Endodermal cell (in vitro differentiated cells): ENCODE results near the gene GAPT. TPM values are rescaled to one million over a fixed set of nuclear protein-coding genes. Genes with fewer than 3 reads are reported as not detected.
A peak's percentile ranks its signal among the peaks of the same experiment; 100 is the strongest.

Source experiments
- DNase-seq: peaks from one replicate; pipeline ENCODE4 v3.0.0-alpha.2; 2017
- H3K27ac ChIP-seq: 2 replicates; pipeline ENCODE4 v1.5.1; 2013; ENCODE audit warnings: mild to moderate bottlenecking, low read depth, low read length, moderate library complexity
- H3K27me3 ChIP-seq: 2 replicates; pipeline ENCODE4 v1.6.1; 2013; ENCODE audit warnings: mild to moderate bottlenecking, low read length, moderate library complexity; ENCODE audit not compliant: insufficient read depth, control insufficient read depth, poor library complexity, severe bottlenecking
- H3K36me3 ChIP-seq: 2 replicates; pipeline ENCODE4 v1.7.0; 2013; ENCODE audit warnings: mild to moderate bottlenecking, low read length, moderate library complexity; ENCODE audit not compliant: control insufficient read depth, insufficient read depth
- H3K4me1 ChIP-seq: one replicate; pipeline ENCODE4 v1.7.0; 2013; ENCODE audit warnings: low read length; ENCODE audit not compliant: control insufficient read depth, insufficient read depth
- H3K4me3 ChIP-seq: 2 replicates; pipeline ENCODE4 v1.5.1; 2013; ENCODE audit warnings: mild to moderate bottlenecking, low read length, moderate library complexity
- H3K9ac ChIP-seq: 2 replicates; pipeline ENCODE4 v1.6.1; 2013; ENCODE audit warnings: mild to moderate bottlenecking, low read length, moderate library complexity; ENCODE audit not compliant: poor library complexity, severe bottlenecking; ENCODE audit errors: extremely low read depth
- H3K9me3 ChIP-seq: 2 replicates; pipeline ENCODE4 v1.6.1; 2013; ENCODE audit warnings: mild to moderate bottlenecking, low read length, moderate library complexity; ENCODE audit not compliant: control insufficient read depth
- H3K27ac Mint-ChIP-seq: 2 replicates; pipeline ENCODE4 v1.8.0; 2020; ENCODE audit warnings: mixed read lengths
- H3K27me3 Mint-ChIP-seq: 2 replicates; pipeline ENCODE4 v1.8.0; 2021; ENCODE audit warnings: mild to moderate bottlenecking, mixed read lengths; ENCODE audit not compliant: insufficient read depth
- H3K36me3 Mint-ChIP-seq: 2 replicates; pipeline ENCODE4 v1.8.0; 2020; ENCODE audit warnings: low read depth, mixed read lengths
- H3K4me1 Mint-ChIP-seq: 2 replicates; pipeline ENCODE4 v1.8.0; 2020; ENCODE audit warnings: mixed read lengths
- H3K4me3 Mint-ChIP-seq: 2 replicates; pipeline ENCODE4 v1.8.0; 2020; ENCODE audit warnings: mild to moderate bottlenecking, moderate library complexity, mixed read lengths
- H3K9me3 Mint-ChIP-seq: 2 replicates; pipeline ENCODE4 v1.8.0; 2020; ENCODE audit warnings: mild to moderate bottlenecking, mixed read lengths
- CTCF ChIP-seq: fragments of 200-600 bp; sonication (generic); conservative IDR thresholded peaks from 2 replicates; pipeline ENCODE4 v1.5.0; 2021; ENCODE audit warnings: antibody characterized with exemption, mild to moderate bottlenecking
- WGBS, 2 experiments: methylation state at CpG; one replicate each; pipeline versions ENCODE4 v1.1.5 to v1.1.7; 2013; ENCODE audit warnings: missing lambda C conversion rate in 2 of 2, mixed read lengths in 1 of 2; ENCODE audit not compliant: insufficient coverage in 1 of 2, insufficient read length in 1 of 2; 5-methylcytosine and 5-hydroxymethylcytosine counted together
- total RNA-seq, 2 donors: library from RNA; stranded (reverse); fragmentation: NEBNext Ultra II Directional in 1 of 2; extraction: Animal tissue kit (Norgen Biotek cat#: 25700) in 1 of 2; gene quantifications; 2 replicates in 1 of 2; 3 replicates in 1 of 2; pipeline ENCODE4 v1.2.1, GENCODE V29; 2021

Gene GAPT
- total RNA-seq, 2 donors from 2014 or later = 0.13 to 1.9 TPM

DNA sequence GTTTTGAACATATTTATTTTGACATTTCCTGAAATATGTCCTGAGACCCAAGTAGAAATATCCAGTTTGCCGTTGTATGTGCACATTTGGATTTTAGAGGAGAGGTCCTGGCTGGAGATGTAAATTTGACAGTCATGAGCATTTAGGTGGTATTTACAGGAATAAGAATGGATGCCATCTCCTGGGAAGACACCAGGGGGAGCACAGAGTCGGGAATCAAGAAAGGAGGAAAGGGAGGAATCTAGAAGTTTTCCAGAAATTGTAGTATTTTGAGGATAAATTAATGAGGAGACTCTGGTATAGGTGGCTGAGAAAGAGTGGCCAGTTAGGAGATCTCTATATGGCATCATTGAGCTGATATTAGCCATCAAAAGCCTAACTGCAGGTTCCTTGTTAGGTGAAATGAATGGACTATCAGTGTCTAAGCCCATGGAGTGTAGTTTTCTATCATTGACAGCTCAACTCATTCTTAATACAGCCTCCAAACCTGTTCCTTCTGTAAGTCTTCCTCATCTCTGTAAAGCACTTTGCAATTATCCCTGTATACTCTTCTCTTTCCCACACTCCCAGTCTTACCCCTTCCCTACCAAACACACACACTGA lies 7.2 kb downstream of the GAPT start:
- Histone ChIP-seq H3K4me3 (no peak overlapping the region), H3K27me3 (no peaks in the 10 kb centered on the region), H3K36me3 (no peaks in the 10 kb centered on the region), H3K4me1 (no peaks in the 10 kb centered on the region), H3K9ac (no peak overlapping the region), H3K9me3 (no peaks in the 10 kb centered on the region), H3K27ac (no peak overlapping the region)
- no peaks in the 10 kb centered on the region for H3K36me3 Mint-ChIP-seq
- H3K27me3 Mint-ChIP-seq = no peaks in the 10 kb centered on the region
- H3K9me3 Mint-ChIP-seq = no peaks in the 10 kb centered on the region
- peak; percentile 87 for DNase-seq
- peak; percentile 91 for TF ChIP-seq CTCF
- 0 to 31% methylated on average over 1 to 2 of the region's 2 CpGs for WGBS, 2 experiments
- peaks cover 24% of the 10 kb centered on the region for H3K4me1 Mint-ChIP-seq
- no peak overlapping the region for H3K4me3 Mint-ChIP-seq
- H3K27ac Mint-ChIP-seq = no peak overlapping the region

- 76 to 92% methylated on average over 2 to 3 of the region's 3 CpGs for WGBS, 2 experiments
These were observed 8.0 kb downstream of the GAPT start for GRCh38 chr5:58499231-58499630.

DNA sequence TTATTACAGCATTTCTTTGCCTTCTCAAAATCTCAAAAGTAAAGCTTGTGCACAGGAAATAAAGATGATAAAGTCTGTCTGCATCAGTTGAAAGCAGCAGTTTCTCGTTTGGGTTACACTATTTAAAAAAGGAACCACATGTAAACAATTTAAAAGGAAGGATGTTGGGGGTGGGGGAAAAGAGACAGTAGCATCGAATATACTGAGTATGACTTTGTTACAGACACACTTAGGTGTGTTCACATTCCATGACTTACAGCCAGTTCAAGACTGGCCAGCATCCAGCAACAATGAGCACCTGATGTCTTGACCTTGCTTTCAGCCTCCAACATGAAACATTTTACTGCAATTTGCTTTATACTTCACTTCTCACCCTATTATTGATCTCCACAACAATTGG lies 8.7 kb downstream of the GAPT start:
- no peak overlapping the region for H3K27ac Mint-ChIP-seq
- DNase-seq = no peak
- H3K4me1 Mint-ChIP-seq = peaks cover 24% of the 10 kb centered on the region
- H3K4me3 ChIP-seq = peak overlapping the region; percentile 19
- H3K27me3 ChIP-seq = no peaks in the 10 kb centered on the region
- H3K9me3 Mint-ChIP-seq = no peaks in the 10 kb centered on the region
- no peaks in the 10 kb centered on the region for H3K4me1 ChIP-seq
- H3K9me3 ChIP-seq = no peaks in the 10 kb centered on the region
- H3K9ac ChIP-seq = no peak overlapping the region
- no peak for TF ChIP-seq CTCF
- no peaks in the 10 kb centered on the region for H3K36me3 ChIP-seq
- WGBS, 2 experiments = 63 to 89% methylated on average over 1 to 2 of the region's 2 CpGs
- H3K27me3 Mint-ChIP-seq = no peaks in the 10 kb centered on the region
- H3K36me3 Mint-ChIP-seq = no peaks in the 10 kb centered on the region
- no peak overlapping the region for H3K4me3 Mint-ChIP-seq
- no peak overlapping the region for H3K27ac ChIP-seq

More at GRCh38 chr5:58499231-58499630, 8.0 kb downstream of the GAPT start:
- H3K27me3 ChIP-seq = no peaks in the 10 kb centered on the region
- no peaks in the 10 kb centered on the region for H3K4me1 ChIP-seq
- H3K9me3 ChIP-seq = no peaks in the 10 kb centered on the region
- no peak overlapping the region for H3K27ac ChIP-seq
- H3K36me3 ChIP-seq = no peaks in the 10 kb centered on the region
- no peak overlapping the region for H3K9ac ChIP-seq
- Mint-ChIP-seq H3K9me3 (no peaks in the 10 kb centered on the region), H3K27ac (no peak overlapping the region), H3K36me3 (no peaks in the 10 kb centered on the region), H3K4me1 (peaks cover 24% of the 10 kb centered on the region), H3K4me3 (no peak overlapping the region), H3K27me3 (no peaks in the 10 kb centered on the region)
- peak overlapping the region; percentile 19 for H3K4me3 ChIP-seq
- DNase-seq = no peak
- no peak for TF ChIP-seq CTCF
